GM23338 (cell line): ENCODE measurements around the gene EPHA10. TPM values are rescaled to one million over a fixed set of nuclear protein-coding genes. Genes with fewer than 3 reads are reported as not detected.
A peak's percentile ranks its signal among the peaks of the same experiment; 100 is the strongest.

ENCODE experiments used
- ATAC-seq: fragments of 200-7000 bp; cut with Tn5 transposase; 3 replicates; pipeline ENCODE4 v1.9.1; 2020
- DNase-seq: peaks from one replicate; pipeline ENCODE4 v3.0.0-alpha.2; 2015; ENCODE audit warnings: low spot score
- H2AFZ ChIP-seq: fragments of 200-600 bp; sonication (generic); 2 replicates; pipeline ENCODE4 v1.8.0; 2016; ENCODE audit warnings: antibody characterized with exemption, mild to moderate bottlenecking, moderate library complexity
- H3F3A ChIP-seq: fragments of 200-600 bp; sonication (generic); replicated peaks from 2 replicates; pipeline ENCODE4 v1.8.0; 2017; ENCODE audit warnings: antibody characterized with exemption, mixed run types, low read depth
- H3K27ac ChIP-seq: fragments of 200-600 bp; sonication (generic); 2 replicates; pipeline ENCODE4 v1.6.1; 2016; ENCODE audit warnings: low read depth
- H3K27me3 ChIP-seq: fragments of 200-600 bp; sonication (generic); 2 replicates; pipeline ENCODE4 v1.8.0; 2016; ENCODE audit warnings: mild to moderate bottlenecking, mixed run types, moderate library complexity; ENCODE audit not compliant: insufficient read depth
- H3K36me3 ChIP-seq: fragments of 200-600 bp; sonication (generic); 2 replicates; pipeline ENCODE4 v1.8.0; 2016; ENCODE audit warnings: mild to moderate bottlenecking; ENCODE audit not compliant: insufficient read depth
- H3K4me1 ChIP-seq: fragments of 200-600 bp; sonication (generic); 2 replicates; pipeline ENCODE4 v1.8.0; 2016; ENCODE audit warnings: mild to moderate bottlenecking, moderate library complexity; ENCODE audit not compliant: insufficient read depth
- H3K4me2 ChIP-seq: fragments of 200-600 bp; sonication (generic); 2 replicates; pipeline ENCODE4 v1.7.1; 2017; ENCODE audit warnings: mixed run types
- H3K4me3 ChIP-seq: fragments of 200-600 bp; sonication (generic); 2 replicates; pipeline ENCODE4 v1.6.1; 2016; ENCODE audit warnings: mixed run types
- H3K79me2 ChIP-seq: fragments of 200-600 bp; sonication (generic); replicated peaks from 2 replicates; pipeline ENCODE4 v1.8.0; 2017; ENCODE audit warnings: mild to moderate bottlenecking; ENCODE audit not compliant: insufficient read depth
- H3K9me2 ChIP-seq: fragments of 200-600 bp; sonication (generic); 2 replicates; pipeline ENCODE4 v1.8.0; 2017; ENCODE audit not compliant: insufficient read depth
- H4K20me1 ChIP-seq: fragments of 200-600 bp; sonication (generic); replicated peaks from 2 replicates; pipeline ENCODE4 v1.8.0; 2017; ENCODE audit warnings: mild to moderate bottlenecking; ENCODE audit not compliant: insufficient read depth
- H3K27ac Mint-ChIP-seq: 2 replicates; pipeline ENCODE4 v1.8.0; 2020; ENCODE audit warnings: inconsistent platforms, mild to moderate bottlenecking, moderate library complexity, mixed read lengths
- H3K27me3 Mint-ChIP-seq: 3 replicates; pipeline ENCODE4 v1.8.0; 2022; ENCODE audit warnings: low read depth, mild to moderate bottlenecking, moderate library complexity, mixed read lengths, inconsistent platforms; ENCODE audit not compliant: insufficient read depth, poor library complexity
- H3K36me3 Mint-ChIP-seq: 3 replicates; pipeline ENCODE4 v1.8.0; 2021; ENCODE audit warnings: low read depth, mild to moderate bottlenecking, inconsistent platforms, moderate library complexity, mixed read lengths
- H3K4me1 Mint-ChIP-seq: 3 replicates; pipeline ENCODE4 v1.8.0; 2020; ENCODE audit warnings: mild to moderate bottlenecking, inconsistent platforms, mixed read lengths
- H3K4me3 Mint-ChIP-seq: 3 replicates; pipeline ENCODE4 v1.8.0; 2021; ENCODE audit warnings: moderate library complexity, mild to moderate bottlenecking, inconsistent platforms, mixed read lengths
- H3K9me3 Mint-ChIP-seq: 3 replicates; pipeline ENCODE4 v1.8.0; 2020; ENCODE audit warnings: moderate library complexity, mild to moderate bottlenecking, inconsistent platforms, mixed read lengths
- EZH2phosphoT487 ChIP-seq: fragments of 200-600 bp; sonication (generic); IDR thresholded peaks from one replicate; pipeline ENCODE4 v1.8.1; 2018; ENCODE audit warnings: antibody characterized with exemption; ENCODE audit not compliant: unreplicated experiment
- REST ChIP-seq: IDR thresholded peaks from one replicate; pipeline ENCODE4 v1.6.1; 2018; ENCODE audit warnings: antibody characterized with exemption; ENCODE audit not compliant: unreplicated experiment
- ZNF331 ChIP-seq: fragments of 250-450 bp; sonication (Bioruptor Pico); IDR thresholded peaks from 2 replicates; pipeline ENCODE4 v1.5.0; 2020; ENCODE audit warnings: low read depth, mild to moderate bottlenecking, moderate library complexity
- polyA plus RNA-seq: library from polyadenylated mRNA; unstranded; fragments of >200 nt; fragmentation: Nextera tagmentation; extraction: Ambion mirVana; gene quantifications from 2 replicates; pipeline ENCODE4 v1.2.1, GENCODE V29; 2016
- total RNA-seq: library from RNA; depleted of rRNA; stranded (reverse); fragments of >200 nt; shearing (Covaris generic); gene quantifications from 2 replicates; pipeline ENCODE4 v1.2.3, GENCODE V29; 2014
- TF ChIP-seq, protein P1 (sequence below), 2 experiments: fragments of 200-600 bp in 1 of 2; sonication (generic) in 1 of 2; conservative IDR thresholded peaks; 2 replicates each; pipeline versions ENCODE4 v1.5.1 to v1.6.1; 2016 to 2017; ENCODE audit warnings: antibody characterized with exemption in 2 of 2, low read depth in 2 of 2, mild to moderate bottlenecking in 2 of 2, moderate library complexity in 1 of 2

EPHA10 gene
- total and polyA plus RNA-seq, 2 experiments from 2014 or later: 0.76 to 2.4 TPM

- Mint-ChIP-seq H3K4me1 (peaks cover 28% of the 10 kb centered on the region), H3K36me3 (no peaks in the 10 kb centered on the region), H3K4me3 (no peak overlapping the region), H3K27ac (no peak overlapping the region), H3K27me3 (peaks cover 49% of the 10 kb centered on the region), H3K9me3 (no peaks in the 10 kb centered on the region)
- Histone ChIP-seq H4K20me1 (no peaks in the 10 kb centered on the region; the same call in 1 of the 2 replicates), H3K4me2 (peak overlapping the region; percentile 93; the same call in 1 of the 2 replicates), H3K9me2 (no peaks in the 10 kb centered on the region), H3K27ac (no peak overlapping the region), H3K79me2 (no peaks in the 10 kb centered on the region), H2AFZ (no peak overlapping the region), H3K4me1 (peaks cover 19% of the 10 kb centered on the region), H3K27me3 (peaks cover 83% of the 10 kb centered on the region), H3K36me3 (no peaks in the 10 kb centered on the region), H3K4me3 (no peak overlapping the region), H3F3A (0 out of 2 replicates have a peak, but pooled peaks cover 2% of the 10 kb centered on the region)
- TF ChIP-seq ZNF331 (CRISPR knock-in tag) (no peak), REST (peak; percentile 42)
- ATAC-seq (no peak), DNase-seq (peak; percentile 60)
Observed at GRCh38 chr1:37767488-37767887, 2.6 kb upstream of the EPHA10 start.

DNA sequence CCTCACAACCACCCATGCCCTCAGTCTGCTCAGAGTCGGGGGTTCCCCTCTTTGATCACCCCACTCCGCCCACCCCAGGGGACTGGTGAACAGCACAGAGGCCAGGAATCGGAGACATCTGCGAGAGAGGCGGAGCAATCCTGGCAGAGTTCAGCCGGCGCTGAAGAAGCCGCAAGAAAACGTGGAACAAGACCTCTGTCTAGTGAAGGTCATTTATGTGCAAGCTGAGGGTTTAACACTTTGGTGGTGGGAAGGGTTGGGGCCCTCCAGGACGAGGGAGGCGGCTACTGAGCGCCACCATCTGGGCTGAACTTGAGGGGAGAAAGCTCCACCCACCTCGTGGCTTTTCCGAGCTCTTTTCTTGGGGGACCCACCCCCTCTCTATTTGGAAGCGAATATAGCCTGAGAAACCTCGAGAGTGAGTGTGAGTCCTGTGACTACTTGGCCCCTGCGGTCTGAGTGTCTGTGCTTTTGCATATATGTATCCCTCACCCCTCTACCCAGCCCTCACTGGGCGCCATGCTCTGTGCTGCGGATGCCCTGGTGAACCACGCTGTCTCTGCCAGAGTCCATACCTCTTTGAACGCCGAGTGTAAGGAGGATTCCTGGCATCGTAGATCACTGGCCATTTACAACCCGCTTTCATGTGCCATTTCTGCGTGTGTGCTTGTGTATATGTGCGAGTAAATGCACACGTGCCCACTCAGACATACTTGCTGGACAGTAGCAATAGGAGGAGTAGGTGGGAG is 1.2 kb upstream of the EPHA10 start:
- H3K4me3 ChIP-seq: peak overlapping the region; percentile 66
- no peaks in the 10 kb centered on the region for H3K36me3 ChIP-seq
- H3K4me1 Mint-ChIP-seq: peaks cover 28% of the 10 kb centered on the region
- TF ChIP-seq EZH2phosphoT487: no peak
- TF ChIP-seq, protein P1, sequence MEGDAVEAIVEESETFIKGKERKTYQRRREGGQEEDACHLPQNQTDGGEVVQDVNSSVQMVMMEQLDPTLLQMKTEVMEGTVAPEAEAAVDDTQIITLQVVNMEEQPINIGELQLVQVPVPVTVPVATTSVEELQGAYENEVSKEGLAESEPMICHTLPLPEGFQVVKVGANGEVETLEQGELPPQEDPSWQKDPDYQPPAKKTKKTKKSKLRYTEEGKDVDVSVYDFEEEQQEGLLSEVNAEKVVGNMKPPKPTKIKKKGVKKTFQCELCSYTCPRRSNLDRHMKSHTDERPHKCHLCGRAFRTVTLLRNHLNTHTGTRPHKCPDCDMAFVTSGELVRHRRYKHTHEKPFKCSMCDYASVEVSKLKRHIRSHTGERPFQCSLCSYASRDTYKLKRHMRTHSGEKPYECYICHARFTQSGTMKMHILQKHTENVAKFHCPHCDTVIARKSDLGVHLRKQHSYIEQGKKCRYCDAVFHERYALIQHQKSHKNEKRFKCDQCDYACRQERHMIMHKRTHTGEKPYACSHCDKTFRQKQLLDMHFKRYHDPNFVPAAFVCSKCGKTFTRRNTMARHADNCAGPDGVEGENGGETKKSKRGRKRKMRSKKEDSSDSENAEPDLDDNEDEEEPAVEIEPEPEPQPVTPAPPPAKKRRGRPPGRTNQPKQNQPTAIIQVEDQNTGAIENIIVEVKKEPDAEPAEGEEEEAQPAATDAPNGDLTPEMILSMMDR (conservative IDR thresholded peaks at IDR 0.05; ENCODE audit: low read depth in 2 of 2): peak; percentile 42 to 70
- H4K20me1 ChIP-seq: no peaks in the 10 kb centered on the region; the same call in 1 of the 2 replicates
- H3F3A ChIP-seq: 0 out of 2 replicates have a peak, but pooled peaks cover 2% of the 10 kb centered on the region
- H3K9me3 Mint-ChIP-seq: no peaks in the 10 kb centered on the region
- DNase-seq (peak; percentile 75), ATAC-seq (peak; percentile 39)
- no peak overlapping the region for H3K27ac Mint-ChIP-seq
- peak overlapping the region; percentile 93 for H3K4me2 ChIP-seq
- peaks cover 19% of the 10 kb centered on the region for H3K4me1 ChIP-seq
- peak overlapping the region; percentile 98 for H2AFZ ChIP-seq
- peak overlapping the region; percentile 74 for H3K4me3 Mint-ChIP-seq
- no peak overlapping the region for H3K27ac ChIP-seq
- peaks cover 60% of the 10 kb centered on the region for H3K27me3 Mint-ChIP-seq
- no peaks in the 10 kb centered on the region for H3K36me3 Mint-ChIP-seq
- H3K79me2 ChIP-seq: no peaks in the 10 kb centered on the region
- H3K9me2 ChIP-seq: no peaks in the 10 kb centered on the region
- peaks cover 92% of the 10 kb centered on the region for H3K27me3 ChIP-seq
